GM10847 (cell line): ENCODE results near the gene HOXA3.

Source experiments
- POLR2A ChIP-seq: IDR thresholded peaks from 2 replicates; pipeline ENCODE4 v1.6.1; 2011; ENCODE audit not compliant: insufficient read length; ENCODE audit errors: extremely low read depth

Gene HOXA3

DNA sequence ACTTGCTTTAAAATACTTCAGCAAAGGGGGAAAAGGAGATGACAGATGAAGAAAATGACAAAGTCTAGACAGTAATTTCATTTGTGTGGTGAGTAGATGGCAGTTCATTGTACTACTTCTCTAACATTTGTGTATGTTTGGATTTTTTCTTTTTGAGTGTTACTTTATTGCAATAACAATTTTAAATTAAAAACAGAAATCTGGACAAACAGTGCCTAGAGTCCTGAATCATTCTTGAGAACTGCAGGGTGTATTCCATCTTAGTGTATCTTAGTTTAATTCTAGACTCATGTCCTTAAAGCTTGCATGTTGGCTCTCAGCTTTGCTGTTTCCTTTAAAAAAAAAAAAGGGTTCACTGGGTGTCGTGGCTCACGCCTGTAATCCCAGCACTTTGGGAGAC is 87.7 kb downstream of the HOXA3 start:
- TF ChIP-seq POLR2A, result no peak

DNA sequence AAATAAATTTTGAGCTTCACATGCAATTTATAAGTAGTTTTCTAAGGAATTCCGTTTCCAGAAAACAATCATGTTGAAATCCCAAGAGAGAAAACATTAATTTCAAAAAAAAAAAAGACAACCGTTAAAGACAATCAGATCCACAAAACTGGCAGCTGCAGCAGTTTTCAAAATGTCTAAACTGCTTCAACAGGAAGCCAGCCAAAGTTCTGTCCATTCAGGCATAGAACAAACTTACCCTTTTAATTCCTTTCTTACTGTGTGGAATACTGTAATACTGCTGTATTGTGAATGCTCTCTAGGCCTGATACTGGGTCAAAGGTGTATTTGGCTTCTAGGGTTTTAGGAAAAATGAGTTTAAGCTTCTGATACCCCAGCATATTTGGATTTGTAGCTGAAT is 88.2 kb downstream of the HOXA3 start:
- no peak for TF ChIP-seq POLR2A

DNA sequence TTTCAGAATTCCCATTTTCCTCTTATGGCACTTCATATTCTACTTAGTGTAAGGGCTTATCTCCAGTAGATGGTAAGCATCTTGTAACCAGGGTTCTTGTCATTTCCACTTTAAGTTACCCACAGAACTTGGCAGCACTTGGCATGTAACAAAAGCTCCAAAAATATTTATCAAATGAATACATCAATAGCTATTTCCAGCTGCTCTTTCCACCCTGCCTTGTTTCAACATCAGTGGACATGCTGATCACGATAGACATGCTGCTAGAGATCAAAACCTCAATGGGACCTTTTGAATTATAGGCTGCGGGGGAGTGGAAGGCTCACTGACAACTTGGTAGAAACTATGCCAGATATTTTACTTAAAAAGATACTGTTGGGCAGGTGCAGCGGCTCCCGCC is 89.4 kb downstream of the HOXA3 start:
- TF ChIP-seq POLR2A, result no peak
